Fibroblast of gingiva (primary cell): ENCODE data around the gene LRRC57.

Experiments used
- DNase-seq: peaks from one replicate; pipeline ENCODE4 v3.0.0-alpha.2; 2011; ENCODE audit warnings: low read depth

LRRC57 gene

DNA sequence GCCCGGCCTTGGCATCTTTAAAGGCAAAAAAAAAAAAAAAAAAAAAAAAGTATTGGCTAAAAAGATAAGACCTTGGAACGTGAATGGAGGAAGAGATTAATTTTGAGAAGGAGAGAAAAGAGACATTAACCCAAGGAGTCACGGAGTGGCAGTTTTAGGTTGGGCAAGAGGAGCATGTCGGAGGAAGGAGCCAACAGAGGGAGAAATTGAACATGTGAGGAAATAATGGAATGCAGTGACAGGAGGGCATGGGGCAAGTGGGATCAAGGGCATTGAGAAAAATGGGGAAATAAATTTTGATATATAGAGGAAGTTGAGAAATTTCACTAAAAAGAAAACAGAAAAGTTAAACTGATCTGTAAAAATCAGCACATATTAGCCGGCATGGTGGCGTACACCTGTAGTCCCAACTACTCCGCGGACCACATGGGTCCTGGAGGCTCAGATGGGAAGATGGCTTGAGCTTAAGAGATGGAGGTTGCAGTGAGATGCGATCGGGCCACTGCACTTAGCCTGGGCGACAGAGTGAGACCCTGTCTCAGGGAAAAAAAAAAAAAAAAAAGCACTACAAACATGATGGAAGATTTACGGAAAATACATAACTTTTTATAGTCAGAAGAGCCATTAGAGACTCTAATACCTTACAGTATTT is 1.3 kb upstream of the LRRC57 start:
- no peak for DNase-seq

- DNase-seq = no peak
These were observed 469 bp upstream of the LRRC57 start for GRCh38 chr15:42549032-42549491.

- peak; percentile 35 for DNase-seq
These were observed 710 bp downstream of the LRRC57 start for GRCh38 chr15:42547918-42548248.

DNA sequence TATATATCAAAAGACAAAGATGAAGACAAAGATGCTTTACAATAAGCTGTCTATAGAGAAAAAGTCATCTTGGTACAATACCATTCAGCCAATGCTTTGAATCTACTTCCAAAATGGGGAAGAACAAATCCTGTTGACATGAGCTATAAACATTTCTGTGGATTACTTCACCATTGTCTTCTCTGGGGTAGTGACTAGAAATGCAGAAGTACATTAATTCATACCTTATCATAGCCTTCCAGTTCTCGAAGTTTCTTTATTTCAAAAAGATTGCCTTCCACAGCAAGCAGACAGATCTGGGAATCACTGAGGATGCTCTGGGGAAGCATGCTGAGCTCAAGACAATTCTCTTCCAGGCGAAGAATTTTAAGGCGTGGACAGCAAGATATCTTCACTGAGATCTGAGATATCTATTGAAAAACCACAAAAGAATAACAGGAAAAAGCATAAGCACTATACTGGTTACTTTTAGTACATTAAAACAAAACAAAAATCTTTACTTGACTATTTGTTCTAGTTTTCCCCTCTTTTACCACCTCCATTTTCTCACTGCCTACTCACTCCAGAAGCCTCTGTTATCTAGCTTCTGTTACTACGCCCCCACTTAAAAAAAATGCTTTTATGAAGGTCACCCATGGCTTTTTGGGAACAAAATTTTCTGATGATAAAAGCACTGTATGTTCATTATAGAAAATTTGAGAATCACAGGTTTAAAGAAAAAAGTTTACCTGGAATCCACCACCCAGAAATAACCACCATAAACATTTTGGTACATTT is 3.6 kb downstream of the LRRC57 start:
- no peak for DNase-seq

DNA sequence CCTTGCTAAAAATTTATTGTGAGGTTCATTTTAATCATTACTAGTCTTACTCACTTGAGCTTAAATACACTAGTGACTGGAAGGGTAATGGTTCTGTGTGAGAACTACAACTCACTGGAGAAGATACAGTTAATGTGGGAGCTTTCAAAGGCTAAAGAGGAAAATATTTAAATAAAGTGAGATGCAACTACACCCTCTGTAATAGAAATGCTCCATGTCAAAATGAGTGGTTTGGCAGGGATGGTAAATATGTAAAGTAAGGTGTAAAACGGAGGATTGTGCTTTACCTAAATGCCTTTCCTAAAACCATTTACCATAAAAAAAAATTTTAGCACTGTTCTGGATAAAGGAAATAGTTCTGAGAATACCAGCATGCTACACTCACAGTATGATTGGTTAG is 15.3 kb downstream of the LRRC57 start:
- DNase-seq = no peak

DNA sequence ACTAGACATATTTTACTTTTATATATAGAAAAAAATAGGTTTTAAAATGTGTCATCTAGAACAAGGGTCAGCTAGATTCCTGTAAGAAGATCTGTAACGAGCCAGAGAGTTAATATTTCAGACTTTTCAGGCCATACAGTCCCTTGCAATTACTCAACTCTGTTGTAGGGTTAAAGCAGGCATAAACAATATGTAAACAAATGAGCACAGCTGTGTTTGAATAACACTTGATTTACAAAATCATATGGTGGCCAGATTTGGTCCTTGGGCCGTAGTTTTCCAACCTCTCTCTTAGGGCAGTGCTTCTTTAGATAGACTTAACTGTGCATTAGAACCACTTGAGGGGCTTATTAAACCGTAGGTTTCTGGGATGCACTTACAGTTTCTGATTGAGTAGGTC is 19.6 kb downstream of the LRRC57 start:
- DNase-seq = peak; percentile 45

DNA sequence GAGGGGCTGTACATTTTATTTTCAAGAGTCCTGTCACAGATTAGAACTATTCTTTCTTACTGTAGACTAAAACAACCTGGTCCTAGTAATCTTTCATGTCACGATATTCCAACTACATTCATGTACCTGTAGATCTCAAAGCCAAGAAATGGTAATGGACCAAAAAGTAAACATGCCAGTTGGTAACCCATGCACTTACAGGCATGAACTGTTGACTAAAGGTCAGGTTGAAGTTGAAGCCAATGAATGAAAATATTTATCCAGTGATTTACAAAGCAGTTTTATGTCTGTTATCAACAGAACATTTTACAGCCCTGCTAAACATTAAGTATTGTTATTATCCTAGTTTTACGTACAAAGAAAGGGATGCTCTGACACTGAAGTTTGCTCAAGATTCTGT is 25.3 kb downstream of the LRRC57 start:
- DNase-seq = no peak

DNA sequence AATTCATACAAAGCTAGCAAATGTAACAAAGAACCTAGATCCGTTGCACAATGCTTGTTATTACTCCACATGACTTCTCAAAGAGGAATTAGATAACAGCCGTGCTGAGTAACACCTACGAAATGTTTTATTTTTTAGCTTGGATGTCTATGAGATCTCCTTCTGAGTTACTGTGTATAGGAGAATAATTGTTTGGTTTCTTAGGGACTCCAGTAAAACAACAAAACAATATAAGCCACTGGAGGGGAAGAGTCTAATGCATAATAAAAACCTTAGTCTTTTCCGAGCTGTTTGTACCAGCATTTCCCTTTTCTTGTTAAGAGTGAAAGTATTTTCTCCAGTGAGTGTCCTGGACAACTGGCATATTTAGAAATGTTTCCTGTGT is 37.6 kb downstream of the LRRC57 start:
- DNase-seq = peak; percentile 22

- no peak for DNase-seq
These were observed 38.2 kb downstream of the LRRC57 start for GRCh38 chr15:42510258-42511006.

DNA sequence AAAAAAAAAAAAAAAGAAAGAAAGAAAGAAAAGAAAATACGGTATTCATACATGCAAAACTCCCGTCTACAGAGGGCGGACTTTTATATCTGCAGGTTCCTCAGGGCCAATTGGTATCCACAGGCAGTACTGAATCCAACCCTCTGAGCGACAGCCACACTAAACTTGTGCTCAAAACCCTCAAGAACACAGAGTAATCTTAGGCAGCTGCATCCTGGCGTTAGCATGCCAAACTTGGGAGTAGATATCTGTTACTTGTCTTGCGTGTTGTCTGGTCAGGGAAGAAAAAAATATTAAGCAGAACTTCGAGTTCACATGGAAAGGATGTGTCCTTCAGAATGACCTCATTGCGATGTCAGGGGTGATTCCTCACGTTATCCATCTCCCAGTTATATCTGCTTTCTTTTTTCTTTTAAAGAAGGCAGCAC is 40.3 kb downstream of the LRRC57 start:
- no peak for DNase-seq

DNA sequence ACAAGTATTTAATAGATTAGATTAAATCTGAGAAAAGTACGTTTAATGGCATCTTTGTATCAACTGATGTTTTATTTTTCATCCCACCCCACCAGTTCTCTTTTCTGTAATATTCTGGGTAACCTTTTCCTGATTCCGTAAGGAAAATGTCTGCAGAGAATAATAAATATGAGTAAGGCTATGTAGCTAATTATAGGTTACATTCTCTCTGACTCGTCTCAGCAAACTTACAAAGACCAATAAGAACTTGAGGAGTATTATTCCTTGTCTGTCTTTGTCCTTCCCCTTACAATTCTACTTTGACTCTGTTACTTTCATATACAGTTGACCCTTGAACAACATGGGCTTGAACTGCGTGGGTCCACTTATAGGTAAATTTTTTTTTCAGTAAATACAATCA is 41.1 kb downstream of the LRRC57 start:
- no peak for DNase-seq

DNA sequence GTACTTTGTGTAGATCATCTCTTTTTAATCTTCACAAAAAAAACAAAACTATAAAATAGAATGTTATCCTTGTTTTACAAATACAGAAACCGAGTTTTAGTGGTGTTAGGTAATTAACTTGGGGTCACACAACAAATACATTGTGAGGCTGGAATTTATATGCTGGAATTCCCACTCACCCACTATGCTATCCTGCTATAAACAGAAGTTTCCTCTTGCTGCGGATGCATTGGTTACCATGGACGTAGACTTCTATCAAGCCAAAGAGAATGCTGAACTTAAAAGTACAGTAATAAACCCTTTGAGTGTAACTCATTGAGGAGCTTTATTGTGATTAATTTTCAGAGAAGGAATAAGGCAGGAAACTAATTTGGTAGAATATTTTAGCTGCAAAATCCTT is 44.0 kb downstream of the LRRC57 start:
- DNase-seq = no peak

DNA sequence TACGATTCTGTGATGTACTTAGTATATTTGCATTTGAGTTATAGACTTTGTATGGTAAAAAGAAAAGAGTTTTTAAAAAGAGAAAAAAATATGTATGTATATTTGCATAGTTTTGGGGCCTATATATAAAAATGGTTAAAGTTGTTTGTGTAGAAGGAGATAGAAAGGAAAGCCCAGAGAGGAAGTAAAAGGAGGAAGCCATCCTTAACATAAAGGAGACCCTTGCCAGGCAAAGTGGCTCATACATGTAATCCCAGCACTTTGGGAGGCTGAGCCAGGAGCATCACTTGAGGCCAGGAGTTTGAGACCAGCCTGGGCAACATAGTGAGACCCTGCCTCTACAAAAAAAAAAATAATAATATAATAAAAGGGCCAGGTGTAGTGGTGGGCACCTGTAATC is 44.8 kb downstream of the LRRC57 start:
- DNase-seq = no peak

DNA sequence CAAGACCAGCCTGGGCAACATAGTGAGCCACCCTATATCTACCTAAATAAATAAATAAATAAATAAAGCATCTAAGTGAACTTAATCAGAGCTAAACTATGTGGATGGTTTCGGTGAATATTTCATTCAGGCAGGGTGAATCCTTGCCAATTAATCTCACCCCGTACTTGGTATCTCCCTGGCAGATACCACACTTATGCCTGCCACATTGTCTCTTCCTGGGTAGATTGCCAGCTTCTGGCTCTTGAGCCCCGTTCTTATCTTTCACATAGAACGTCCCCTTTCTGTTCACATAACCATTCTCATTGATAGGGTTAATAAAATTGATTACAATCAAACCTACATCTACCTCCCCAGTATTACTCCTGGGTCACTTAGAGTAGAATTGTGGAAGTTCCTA is 46.1 kb downstream of the LRRC57 start:
- no peak for DNase-seq

- DNase-seq = no peak
These were observed 48.6 kb downstream of the LRRC57 start for GRCh38 chr15:42499858-42500609.

DNA sequence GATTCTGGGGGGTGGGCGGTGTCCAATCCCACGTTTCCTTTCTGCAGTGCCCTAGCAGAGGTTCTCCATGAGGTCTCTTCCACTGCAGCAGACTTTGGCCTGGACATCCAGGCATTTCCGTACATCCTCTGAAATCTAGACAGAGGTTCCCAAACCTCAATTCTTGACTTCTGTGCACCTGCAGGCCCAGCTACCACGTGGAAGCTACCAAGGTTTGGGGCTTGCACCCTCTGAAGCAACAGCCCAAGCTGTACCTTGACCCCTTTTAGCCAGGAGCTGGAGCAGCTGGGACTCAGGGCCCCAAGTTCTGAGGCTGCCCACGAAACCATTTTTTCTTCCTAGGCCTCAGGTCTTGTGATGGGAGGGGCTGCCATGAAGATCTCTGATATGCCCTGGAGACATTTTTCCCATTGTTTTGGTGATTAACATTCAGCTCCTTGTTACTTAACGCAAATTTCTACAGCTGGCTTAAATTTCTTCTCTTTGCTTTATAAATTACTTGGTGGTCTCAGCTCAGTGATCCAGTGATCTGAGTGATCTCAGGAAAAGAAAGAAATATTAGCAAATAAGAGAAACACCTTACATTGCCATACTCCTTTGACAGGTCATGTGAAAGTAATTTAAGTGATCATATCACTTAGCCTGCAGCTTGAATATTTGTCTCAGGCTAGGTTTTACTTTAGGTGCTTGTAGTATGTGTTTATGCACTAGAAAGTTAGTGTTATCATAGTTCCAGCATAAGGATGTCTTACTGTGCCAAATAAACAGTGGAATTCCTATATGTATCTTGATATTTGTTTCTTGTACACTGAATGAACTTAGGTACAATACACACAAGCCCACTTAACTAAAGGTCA is 50.2 kb downstream of the LRRC57 start:
- DNase-seq = no peak

DNA sequence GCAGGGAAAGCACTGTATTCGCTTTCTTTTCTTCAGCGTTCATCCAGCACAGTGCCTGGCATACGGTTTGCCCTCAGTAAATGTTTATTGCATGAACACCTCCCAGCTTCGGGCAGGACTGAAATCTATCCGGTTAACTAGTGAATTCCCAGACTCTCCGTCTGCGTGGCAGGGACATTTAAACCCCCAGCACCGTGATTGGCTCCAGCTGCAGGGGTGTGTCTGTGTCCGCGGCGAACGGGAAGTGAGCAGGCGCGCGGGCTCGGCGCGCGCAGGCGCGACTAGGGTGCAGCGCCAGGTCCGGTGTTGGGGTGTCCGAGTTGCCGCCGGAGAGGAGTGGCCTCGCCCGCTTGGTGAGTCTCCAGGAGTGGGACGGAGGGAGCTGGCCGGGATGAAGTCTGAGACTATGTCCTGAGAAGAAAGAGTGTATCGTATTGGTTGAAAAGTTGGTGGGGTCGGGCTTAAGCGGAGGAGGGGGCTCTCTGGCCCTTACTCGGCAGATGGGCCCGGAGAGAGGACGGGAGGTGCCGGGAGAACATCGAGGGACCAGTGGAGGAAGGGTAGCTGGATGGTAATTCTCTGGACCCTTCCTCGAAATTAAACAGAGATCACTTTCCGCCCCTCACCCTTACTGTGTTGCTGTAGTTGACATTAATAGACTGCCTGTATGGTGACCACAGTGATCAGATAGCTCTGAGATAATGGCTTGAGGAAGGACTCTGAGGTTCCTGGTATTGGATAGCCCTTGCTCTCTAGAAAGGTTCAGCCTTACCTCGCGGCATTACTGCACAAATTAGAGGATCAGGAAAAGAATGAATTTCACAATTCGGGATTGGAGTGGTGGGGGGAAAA is 53.0 kb downstream of the LRRC57 start, which contains the start of gene SNAP23:
SNAP23 (plus strand) TSS at position 274 of the 852 bp plus-strand sequence. CDS start 16,213 bp downstream, outside the sequence.
- peak; percentile 97 for DNase-seq

GRCh38 chr15:42494998-42495360 is 53.6 kb downstream of the LRRC57 start:
- peak; percentile 66 for DNase-seq

DNA sequence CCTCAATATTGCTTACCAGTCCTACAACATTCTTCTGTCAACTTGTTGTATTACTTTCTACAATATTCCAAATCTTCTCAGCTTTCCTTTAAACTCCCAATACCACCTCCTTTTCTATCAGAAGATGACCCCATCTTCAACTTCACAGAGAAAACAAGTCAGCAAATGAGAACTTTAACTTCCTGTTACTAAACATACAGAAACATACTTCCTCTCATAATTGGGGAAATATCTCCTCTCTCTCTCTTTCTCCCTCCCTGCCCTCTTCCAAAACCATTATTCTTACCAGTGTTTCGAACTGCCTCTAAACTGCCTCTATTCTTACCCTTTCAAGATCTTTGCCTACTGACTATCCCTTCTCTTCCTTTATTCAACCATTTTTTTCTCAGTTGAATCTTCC is 54.9 kb downstream of the LRRC57 start:
- no peak for DNase-seq

DNA sequence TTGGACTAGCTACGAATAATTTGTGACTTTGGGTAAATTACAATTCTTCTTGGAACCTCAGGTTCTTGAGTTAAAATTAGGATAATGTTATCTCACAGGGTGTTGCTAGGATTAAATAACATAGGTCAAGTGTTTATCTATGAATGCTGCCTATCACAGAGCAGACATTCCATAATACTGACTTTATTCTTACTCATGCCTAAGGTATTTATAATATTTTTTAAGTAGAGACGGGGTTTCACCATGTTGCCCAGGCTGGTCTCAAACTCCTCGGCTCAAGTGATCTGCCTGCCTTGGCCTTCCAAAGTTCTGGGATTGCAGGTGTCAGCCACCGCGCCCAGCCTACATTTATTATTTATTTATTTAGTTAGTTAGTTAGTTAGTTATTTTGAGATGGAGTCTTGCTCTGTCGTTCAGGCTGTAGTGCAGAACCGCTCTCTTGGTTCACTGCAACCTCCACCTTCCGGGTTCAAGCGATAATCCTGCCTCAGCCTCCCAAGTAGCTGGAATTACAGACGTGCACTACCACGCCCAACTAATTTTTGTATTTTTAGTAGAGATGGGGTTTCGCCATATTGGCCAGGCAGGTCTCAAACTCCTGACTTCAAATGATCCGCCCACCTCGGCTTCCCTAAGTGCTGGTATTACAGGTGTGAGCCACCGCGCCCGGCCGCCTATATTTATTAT is 56.9 kb downstream of the LRRC57 start:
- peak; percentile 14 for DNase-seq
